SK-N-SH (cell line): ENCODE data around the gene PPP3R1. TPM values are rescaled to one million over a fixed set of nuclear protein-coding genes. Genes with fewer than 3 reads are reported as not detected.

ENCODE experiments used
- CTCF ChIA-PET: fragments of 300-600, 350-600 bp; formaldehyde crosslinking; extraction: SDS; loops from one replicate; lab custom pipeline; 2021; lab: Yijun Ruan, JAX
- POLR2A ChIA-PET: fragments of 350-600 bp; sonication (Branson Sonifier 250); formaldehyde crosslinking; extraction: SDS; loops from one replicate; lab custom pipeline; 2020; ENCODE audit warnings: antibody characterized with exemption, inconsistent platforms; lab: Yijun Ruan, JAX
- DNase-seq: peaks from one replicate; pipeline ENCODE4 v3.0.0; 2012
- H2AFZ ChIP-seq: fragments of 200-600 bp; sonication (generic); 2 replicates; pipeline ENCODE4 v1.8.1; 2016; ENCODE audit warnings: antibody characterized with exemption, mild to moderate bottlenecking, low read depth
- H3F3A ChIP-seq: fragments of 200-600 bp; sonication (generic); replicated peaks from 2 replicates; pipeline ENCODE3; 2016; ENCODE audit warnings: antibody characterized with exemption, mild to moderate bottlenecking; ENCODE audit not compliant: insufficient read depth
- H3K27ac ChIP-seq, 2 experiments: fragments of 200-500 bp in 1 of 2; fragments of 200-600 bp in 1 of 2; sonication (Bioruptor generic) in 1 of 2; sonication (generic), shearing (Covaris generic) in 1 of 2; 2 replicates each; pipeline versions ENCODE4 v1.5.1 to v1.6.1; 2014 to 2016; ENCODE audit warnings: low read depth in 2 of 2, inconsistent platforms in 1 of 2, low read length in 1 of 2, mild to moderate bottlenecking in 1 of 2, mixed read lengths in 1 of 2
- H3K27me3 ChIP-seq: fragments of 200-600 bp; sonication (generic), shearing (Covaris generic); 2 replicates; pipeline ENCODE4 v1.6.1; 2016; ENCODE audit warnings: mixed run types; ENCODE audit not compliant: insufficient read depth
- H3K36me3 ChIP-seq, 2 experiments: fragments of 200-500 bp in 1 of 2; fragments of 200-600 bp in 1 of 2; sonication (Bioruptor generic) in 1 of 2; sonication (generic) in 1 of 2; replicated peaks in 1 of 2; 2 replicates each; pipeline versions ENCODE3 to v1.5.1; 2014 to 2016; ENCODE audit warnings: low read length in 1 of 2, mild to moderate bottlenecking in 1 of 2; ENCODE audit not compliant: insufficient read depth in 2 of 2, control insufficient read depth in 1 of 2
- H3K4me1 ChIP-seq, 2 experiments: fragments of 200-500 bp in 1 of 2; fragments of 200-600 bp in 1 of 2; sonication (Bioruptor generic) in 1 of 2; sonication (generic), shearing (Covaris generic) in 1 of 2; 2 replicates each; pipeline versions ENCODE4 v1.5.1 to v1.6.1; 2014 to 2016; ENCODE audit warnings: low read depth in 1 of 2, low read length in 1 of 2, mixed run types in 1 of 2; ENCODE audit not compliant: insufficient read depth in 2 of 2, control insufficient read depth in 1 of 2
- H3K4me2 ChIP-seq: fragments of 200-600 bp; sonication (generic), shearing (Covaris generic); 2 replicates; pipeline ENCODE4 v1.6.1; 2017; ENCODE audit warnings: mixed run types
- H3K4me3 ChIP-seq, 2 experiments: fragments of 200-500 bp in 1 of 2; fragments of 200-600 bp in 1 of 2; sonication (Bioruptor generic) in 1 of 2; sonication (generic), shearing (Covaris generic) in 1 of 2; 2 replicates each; pipeline versions ENCODE4 v1.5.1 to v1.8.1; 2014 to 2016; ENCODE audit warnings: low read depth in 2 of 2, inconsistent platforms in 1 of 2, low read length in 1 of 2, mild to moderate bottlenecking in 1 of 2, mixed read lengths in 1 of 2, moderate library complexity in 1 of 2
- H3K79me2 ChIP-seq: fragments of 200-600 bp; sonication (generic); 2 replicates; pipeline ENCODE4 v1.8.1; 2017; ENCODE audit warnings: mild to moderate bottlenecking; ENCODE audit not compliant: insufficient read depth
- H3K9ac ChIP-seq: fragments of 200-600 bp; sonication (generic); 2 replicates; pipeline ENCODE4 v1.6.1; 2017; ENCODE audit warnings: mixed run types
- H3K9me2 ChIP-seq: fragments of 200-600 bp; sonication (generic); 2 replicates; pipeline ENCODE4 v1.6.1; 2017; ENCODE audit warnings: mixed run types
- H3K9me3 ChIP-seq: fragments of 200-600 bp; sonication (generic); 2 replicates; pipeline ENCODE4 v1.6.1; 2017; ENCODE audit warnings: mixed run types, mild to moderate bottlenecking, moderate library complexity
- H4K20me1 ChIP-seq: fragments of 200-600 bp; sonication (generic); 2 replicates; pipeline ENCODE4 v1.6.1; 2017; ENCODE audit warnings: mild to moderate bottlenecking, mixed run types; ENCODE audit not compliant: insufficient read depth
- CHD2 ChIP-seq: fragments of 150-350 bp; IDR thresholded peaks from 2 replicates; pipeline ENCODE4 v1.6.1; 2018; ENCODE audit warnings: low read length; ENCODE audit not compliant: partially characterized antibody
- EP300 ChIP-seq, 2 experiments: IDR thresholded peaks; 2 replicates each; pipeline versions ENCODE4 v1.4.0 to v1.6.1; 2012; ENCODE audit warnings: borderline replicate concordance in 1 of 2, low read depth in 1 of 2, low read length in 1 of 2
- GATA2 ChIP-seq: sonication (generic); formaldehyde crosslinking; IDR thresholded peaks from 2 replicates; pipeline ENCODE4 v1.5.0; 2020; ENCODE audit warnings: mild to moderate bottlenecking, missing genetic modification reagents
- MXI1 ChIP-seq: IDR thresholded peaks from 2 replicates; pipeline ENCODE4 v1.6.1; 2012; ENCODE audit warnings: mild to moderate bottlenecking, low read depth, low read length, improper control_type of control experiment
- NFIC ChIP-seq: IDR thresholded peaks from 2 replicates; pipeline ENCODE4 v1.4.0; 2012; ENCODE audit warnings: borderline replicate concordance
- RAD21 ChIP-seq: IDR thresholded peaks from 2 replicates; pipeline ENCODE4 v1.6.1; 2012; ENCODE audit warnings: mild to moderate bottlenecking, low read length
- RCOR1 ChIP-seq: fragments of 150-350 bp; IDR thresholded peaks from 2 replicates; pipeline ENCODE4 v1.6.1; 2017; ENCODE audit warnings: antibody characterized with exemption, low read length
- RXRA ChIP-seq: IDR thresholded peaks from 2 replicates; pipeline ENCODE4 v1.4.0; 2012; ENCODE audit warnings: low read depth, mild to moderate bottlenecking, borderline replicate concordance
- SIN3A ChIP-seq: IDR thresholded peaks from 2 replicates; pipeline ENCODE4 v1.6.1; 2012; ENCODE audit warnings: low read depth, mild to moderate bottlenecking, low read length, moderate library complexity, borderline replicate concordance
- SMC3 ChIP-seq: IDR thresholded peaks from 2 replicates; pipeline ENCODE4 v1.6.1; 2012; ENCODE audit warnings: low read depth, low read length, improper control_type of control experiment
- TAF1 ChIP-seq: IDR thresholded peaks from 2 replicates; pipeline ENCODE4 v1.6.1; 2012; ENCODE audit warnings: low read depth, mild to moderate bottlenecking, low read length, moderate library complexity, borderline replicate concordance
- YY1 ChIP-seq: IDR thresholded peaks from 2 replicates; pipeline ENCODE4 v1.4.0; 2012; ENCODE audit warnings: low read depth, mild to moderate bottlenecking
- WGBS: methylation state at CpG from one replicate; pipeline ENCODE4 v1.1.6; 2017; ENCODE audit warnings: low lambda C conversion rate; 5-methylcytosine and 5-hydroxymethylcytosine counted together
- polyA plus RNA-seq, 3 experiments: library from polyadenylated mRNA; depleted of rRNA; stranded (reverse); fragments of >200 nt; gene quantifications; 2 replicates each; pipeline ENCODE4 v1.2.3, GENCODE V29; 2012
- TF ChIP-seq, protein P1 (sequence below): fragments of 150-350 bp; IDR thresholded peaks from 2 replicates; pipeline ENCODE4 v1.6.1; 2017; ENCODE audit warnings: antibody characterized with exemption, low read length, low read depth, borderline replicate concordance
- TF ChIP-seq, protein P2 (sequence below): fragments of 200-600 bp; sonication (generic); IDR thresholded peaks from 2 replicates; pipeline ENCODE4 v1.6.1; 2017; ENCODE audit warnings: antibody characterized with exemption, mild to moderate bottlenecking, moderate library complexity

The PPP3R1 gene
- polyA plus RNA-seq, 1 of the 3 experiments (the other 2 are of a cell fraction) = 12.0 TPM

DNA sequence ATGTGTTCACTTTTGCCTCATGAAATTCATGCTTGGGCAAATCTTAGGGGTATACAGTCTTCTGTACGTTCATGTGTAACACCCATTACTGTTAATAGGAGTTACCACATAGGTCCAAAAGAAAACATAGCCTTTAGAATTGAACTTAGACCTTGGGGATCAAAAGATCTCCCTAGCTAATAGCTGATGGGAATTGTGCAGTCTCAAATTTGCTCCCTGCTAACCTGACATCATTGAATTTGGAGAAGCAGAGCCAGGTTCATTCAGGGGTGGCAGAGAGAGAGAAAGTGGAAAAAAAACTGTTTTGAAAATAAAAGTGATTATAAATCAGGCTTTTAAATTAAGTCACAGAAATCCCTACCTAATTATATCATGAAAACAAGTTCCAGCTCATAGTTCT, 28.0 kb upstream of the PPP3R1 start:
- H2AFZ ChIP-seq = no peak overlapping the region
- WGBS = 65% methylated on average over 1 of the region's 1 CpG
- no peaks in the 10 kb centered on the region; a peak in 2 of 4 replicates for H3K4me1 ChIP-seq
- H3K27me3 ChIP-seq = no peaks in the 10 kb centered on the region
- no peaks in the 10 kb centered on the region for H3K9me2 ChIP-seq
- H3K27ac ChIP-seq = no peak overlapping the region
- H3K79me2 ChIP-seq = no peaks in the 10 kb centered on the region
- peaks cover 4% of the 10 kb centered on the region for H3F3A ChIP-seq
- no peaks in the 10 kb centered on the region for H3K36me3 ChIP-seq
- H3K4me2 ChIP-seq = no peak overlapping the region
- no peak for DNase-seq
- H4K20me1 ChIP-seq = no peaks in the 10 kb centered on the region
- no peak for TF ChIP-seq RXRA
- no peak for TF ChIP-seq YY1
- no peak for TF ChIP-seq MXI1
- TF ChIP-seq RAD21 = no peak
- TF ChIP-seq CHD2 = no peak
- TF ChIP-seq TAF1 = no peak
- TF ChIP-seq SMC3 = no peak
- H3K9me3 ChIP-seq = no peaks in the 10 kb centered on the region
- ChIA-PET CTCF (interaction anchor here (0.8 to 6.0 kb wide), 4 partner anchors 12 to 206 kb away, joined by 3 to 27 read pairs (median 5); no protein-coding TSS in a partner anchor), POLR2A (no interaction called here)
- H3K9ac ChIP-seq = no peak overlapping the region
- H3K4me3 ChIP-seq = no peak overlapping the region

DNA sequence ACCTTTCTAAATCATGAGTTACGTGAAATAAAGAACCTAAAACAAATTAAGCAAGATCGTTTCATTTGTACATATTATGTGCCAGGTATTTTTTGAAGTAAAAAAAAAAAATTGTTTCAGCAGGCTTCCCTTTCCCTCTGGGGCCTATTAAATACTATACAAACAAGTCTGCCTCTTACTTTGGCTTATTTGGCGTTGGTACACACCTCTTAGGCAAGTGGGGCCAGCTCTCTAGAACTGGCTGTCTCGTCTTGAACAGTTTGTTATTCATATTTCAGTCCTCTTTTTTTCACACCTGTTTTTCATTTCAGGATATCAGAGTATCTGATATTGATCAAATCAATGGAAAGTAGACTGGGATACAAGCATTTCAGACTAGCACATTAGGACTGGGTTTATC, 27.4 kb upstream of the PPP3R1 start:
- CTCF ChIA-PET = interaction anchor here (1.0 to 6.0 kb wide), 2 partner anchors 13 to 157 kb away, joined by 7 to 27 read pairs; no protein-coding TSS in a partner anchor
- POLR2A ChIA-PET = no interaction called here
- TF ChIP-seq GATA2 (CRISPR knock-in tag) = peak; percentile 39; the same call in 1 of the 2 replicates
- TF ChIP-seq, protein P1, sequence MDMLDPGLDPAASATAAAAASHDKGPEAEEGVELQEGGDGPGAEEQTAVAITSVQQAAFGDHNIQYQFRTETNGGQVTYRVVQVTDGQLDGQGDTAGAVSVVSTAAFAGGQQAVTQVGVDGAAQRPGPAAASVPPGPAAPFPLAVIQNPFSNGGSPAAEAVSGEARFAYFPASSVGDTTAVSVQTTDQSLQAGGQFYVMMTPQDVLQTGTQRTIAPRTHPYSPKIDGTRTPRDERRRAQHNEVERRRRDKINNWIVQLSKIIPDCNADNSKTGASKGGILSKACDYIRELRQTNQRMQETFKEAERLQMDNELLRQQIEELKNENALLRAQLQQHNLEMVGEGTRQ = no peak

GRCh38 chr2:68278169-68278568, 25.8 kb upstream of the PPP3R1 start:
- Histone ChIP-seq H3K4me1 (no peaks in the 10 kb centered on the region), H3F3A (no peaks in the 10 kb centered on the region), H4K20me1 (no peaks in the 10 kb centered on the region), H2AFZ (no peak overlapping the region), H3K79me2 (no peaks in the 10 kb centered on the region), H3K27ac (no peak overlapping the region), H3K4me3 (no peak overlapping the region), H3K36me3 (no peaks in the 10 kb centered on the region), H3K4me2 (no peak overlapping the region), H3K9me3 (no peaks in the 10 kb centered on the region), H3K27me3 (no peaks in the 10 kb centered on the region), H3K9me2 (no peaks in the 10 kb centered on the region), H3K9ac (no peak overlapping the region)
- CTCF ChIA-PET = interaction anchor here (0.9 to 6.0 kb wide), 2 partner anchors 93 to 156 kb away, joined by 3 to 27 read pairs; no protein-coding TSS in a partner anchor
- no peak for DNase-seq
- POLR2A ChIA-PET = no interaction called here
- WGBS = 94% methylated on average over 1 of the region's 1 CpG
- no peak for TF ChIP-seq RCOR1
- no peak for TF ChIP-seq RAD21
- TF ChIP-seq, protein P2, sequence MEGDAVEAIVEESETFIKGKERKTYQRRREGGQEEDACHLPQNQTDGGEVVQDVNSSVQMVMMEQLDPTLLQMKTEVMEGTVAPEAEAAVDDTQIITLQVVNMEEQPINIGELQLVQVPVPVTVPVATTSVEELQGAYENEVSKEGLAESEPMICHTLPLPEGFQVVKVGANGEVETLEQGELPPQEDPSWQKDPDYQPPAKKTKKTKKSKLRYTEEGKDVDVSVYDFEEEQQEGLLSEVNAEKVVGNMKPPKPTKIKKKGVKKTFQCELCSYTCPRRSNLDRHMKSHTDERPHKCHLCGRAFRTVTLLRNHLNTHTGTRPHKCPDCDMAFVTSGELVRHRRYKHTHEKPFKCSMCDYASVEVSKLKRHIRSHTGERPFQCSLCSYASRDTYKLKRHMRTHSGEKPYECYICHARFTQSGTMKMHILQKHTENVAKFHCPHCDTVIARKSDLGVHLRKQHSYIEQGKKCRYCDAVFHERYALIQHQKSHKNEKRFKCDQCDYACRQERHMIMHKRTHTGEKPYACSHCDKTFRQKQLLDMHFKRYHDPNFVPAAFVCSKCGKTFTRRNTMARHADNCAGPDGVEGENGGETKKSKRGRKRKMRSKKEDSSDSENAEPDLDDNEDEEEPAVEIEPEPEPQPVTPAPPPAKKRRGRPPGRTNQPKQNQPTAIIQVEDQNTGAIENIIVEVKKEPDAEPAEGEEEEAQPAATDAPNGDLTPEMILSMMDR = no peak
- no peak for TF ChIP-seq CHD2
- no peak for TF ChIP-seq EP300 (IDR thresholded peaks at IDR 0.05; ENCODE audit: borderline replicate concordance in 1 of 2, low read depth in 1 of 2, low read length in 1 of 2)
- TF ChIP-seq SIN3A = no peak
- TF ChIP-seq YY1 = no peak
- no peak for TF ChIP-seq NFIC
- no peak for TF ChIP-seq GATA2 (CRISPR knock-in tag)

More for the DNA sequence above, 27.4 kb upstream of the PPP3R1 start:
- DNase-seq = peak; percentile 20
- no peaks in the 10 kb centered on the region for H3K36me3 ChIP-seq
- no peaks in the 10 kb centered on the region for H3K9me2 ChIP-seq
- no peak overlapping the region for H3K9ac ChIP-seq
- no peaks in the 10 kb centered on the region for H3K9me3 ChIP-seq
- H2AFZ ChIP-seq = no peak overlapping the region
- no peak overlapping the region for H3K27ac ChIP-seq
- H4K20me1 ChIP-seq = no peaks in the 10 kb centered on the region
- no peak overlapping the region for H3K4me2 ChIP-seq
- H3F3A ChIP-seq = peaks cover 4% of the 10 kb centered on the region
- no peak overlapping the region for H3K4me3 ChIP-seq
- WGBS = 74% methylated on average over 4 of the region's 4 CpGs
- no peaks in the 10 kb centered on the region; a peak in 2 of 4 replicates for H3K4me1 ChIP-seq
- no peaks in the 10 kb centered on the region for H3K27me3 ChIP-seq
- H3K79me2 ChIP-seq = no peaks in the 10 kb centered on the region
